Mucosa of descending colon (tissue), 3 donors: Measurements from ENCODE around the gene ERN2. TPM values are rescaled to one million over a fixed set of nuclear protein-coding genes. Genes with fewer than 3 reads are reported as not detected.

Experiments
- ATAC-seq: fragments of 200-7000 bp; cut with Tn5 transposase; one replicate; pipeline ENCODE4 v1.9.1; 2020; ENCODE audit warnings: mild to moderate bottlenecking, moderate library complexity
- DNase-seq, 3 donors: peaks; one replicate each; pipeline ENCODE4 v3.0.0-alpha.2; 2020
- H3K36me3 ChIP-seq: fragments of 200-600 bp; one replicate; pipeline ENCODE4 v1.8.0; 2021; ENCODE audit warnings: low read depth, mild to moderate bottlenecking
- H3K4me1 ChIP-seq: fragments of 200-600 bp; one replicate; pipeline ENCODE4 v1.8.0; 2021; ENCODE audit warnings: low read depth, mild to moderate bottlenecking
- H3K4me3 ChIP-seq: fragments of 200-600 bp; one replicate; pipeline ENCODE4 v1.8.0; 2021; ENCODE audit warnings: mild to moderate bottlenecking
- H3K9me3 ChIP-seq: fragments of 200-600 bp; one replicate; pipeline ENCODE4 v1.8.0; 2021; ENCODE audit warnings: mild to moderate bottlenecking
- CTCF ChIP-seq: fragments of 200-600 bp; IDR thresholded peaks from one replicate; pipeline ENCODE4 v1.8.0; 2022; ENCODE audit warnings: antibody characterized with exemption, mild to moderate bottlenecking
- intact Hi-C, 2 donors: fragments of 100-400 bp; cut with DNase I in 1 of 2; cut with micrococcal nuclease in 1 of 2; formaldehyde crosslinking; loops; one replicate each; pipeline versions ENCODE4 v1.11.0 to v1.11.1; 2022; cut with DNase I, micrococcal nuclease
- total RNA-seq, 3 donors: library from RNA; stranded (reverse); fragmentation: NEBNext Ultra II Directional in 2 of 3; extraction: Animal tissue kit (Norgen Biotek cat#: 25700) in 2 of 3; gene quantifications; one replicate each; pipeline versions ENCODE4 v1.2.1 to v1.2.4, GENCODE V29; 2021 to 2023
- donor health status: DM: no; HTN: no; CAD: no; lungs with moderate emphysema.
- donor health status: DM: no; HTN: no; CAD: no.
- donor health status: DM: no; HTN: yes; CAD: no.

ERN2 gene
- total RNA-seq, 3 donors from 2014 or later: 89.4 to 263 (median 154) TPM

GRCh38 chr16:23710504-23710903, 2.5 kb downstream of the ERN2 start:
- Histone ChIP-seq H3K9me3 (no peaks in the 10 kb centered on the region), H3K36me3 (no peaks in the 10 kb centered on the region), H3K4me1 (no peaks in the 10 kb centered on the region), H3K4me3 (no peak overlapping the region)
- DNase-seq: no peak
- intact Hi-C loops: no loop called here
- ATAC-seq: no peak
- no peak for TF ChIP-seq CTCF

- no peaks in the 10 kb centered on the region for H3K36me3 ChIP-seq
- intact Hi-C loops: no loop called here
- TF ChIP-seq CTCF: no peak
- DNase-seq (no peak), ATAC-seq (no peak)
- no peak overlapping the region for H3K4me3 ChIP-seq
- H3K4me1 ChIP-seq: no peaks in the 10 kb centered on the region
- H3K9me3 ChIP-seq: no peaks in the 10 kb centered on the region
Observed at GRCh38 chr16:23710008-23710407, 3.0 kb downstream of the ERN2 start.

GRCh38 chr16:23709536-23709935, 3.5 kb downstream of the ERN2 start:
- no peak for ATAC-seq
- no peaks in the 10 kb centered on the region for H3K9me3 ChIP-seq
- TF ChIP-seq CTCF: no peak
- peaks cover 3% of the 10 kb centered on the region for H3K36me3 ChIP-seq
- H3K4me3 ChIP-seq: no peak overlapping the region
- intact Hi-C loops: no loop called here
- no peak for DNase-seq
- H3K4me1 ChIP-seq: no peaks in the 10 kb centered on the region

GRCh38 chr16:23706439-23706838, 6.6 kb downstream of the ERN2 start:
- Histone ChIP-seq H3K9me3 (no peaks in the 10 kb centered on the region), H3K36me3 (peaks cover 4% of the 10 kb centered on the region), H3K4me3 (no peak overlapping the region), H3K4me1 (no peaks in the 10 kb centered on the region)
- no peak for ATAC-seq
- intact Hi-C loops: no loop called here
- no peak for DNase-seq
- no peak for TF ChIP-seq CTCF

- Histone ChIP-seq H3K9me3 (no peaks in the 10 kb centered on the region), H3K4me1 (no peaks in the 10 kb centered on the region), H3K4me3 (no peak overlapping the region), H3K36me3 (peaks cover 4% of the 10 kb centered on the region)
- TF ChIP-seq CTCF: no peak
- intact Hi-C loops: no loop called here
- DNase-seq: no peak
- no peak for ATAC-seq
Observed at GRCh38 chr16:23705517-23705902, 7.5 kb downstream of the ERN2 start.
